IPS-11a (cell line): Measurements from ENCODE around the gene POU6F2.

ENCODE experiments used
- H3K4me3 ChIP-seq: one replicate; pipeline ENCODE4 v1.5.1; 2013; ENCODE audit warnings: low read depth, low read length, control low read depth

POU6F2 gene

DNA sequence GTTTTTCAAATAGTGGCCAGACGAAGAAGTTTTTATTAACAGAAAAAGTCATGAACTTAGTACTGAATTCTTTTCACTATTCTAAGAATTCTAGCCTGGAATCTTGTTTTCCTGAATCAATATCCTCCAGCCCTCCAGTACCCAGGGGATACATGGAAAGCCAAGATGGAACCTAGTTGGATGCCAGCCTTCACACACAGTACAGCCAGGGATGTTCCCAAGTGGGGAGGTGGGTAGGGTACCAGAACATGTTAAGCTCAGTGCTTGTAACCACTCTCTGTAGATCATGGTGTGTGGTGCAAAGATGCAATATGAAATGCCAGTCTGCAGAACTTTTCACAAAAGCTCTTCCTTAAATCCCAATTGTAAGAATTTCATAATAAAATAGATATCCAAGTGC, 128.0 kb downstream of the POU6F2 start:
- no peak overlapping the region for H3K4me3 ChIP-seq

DNA sequence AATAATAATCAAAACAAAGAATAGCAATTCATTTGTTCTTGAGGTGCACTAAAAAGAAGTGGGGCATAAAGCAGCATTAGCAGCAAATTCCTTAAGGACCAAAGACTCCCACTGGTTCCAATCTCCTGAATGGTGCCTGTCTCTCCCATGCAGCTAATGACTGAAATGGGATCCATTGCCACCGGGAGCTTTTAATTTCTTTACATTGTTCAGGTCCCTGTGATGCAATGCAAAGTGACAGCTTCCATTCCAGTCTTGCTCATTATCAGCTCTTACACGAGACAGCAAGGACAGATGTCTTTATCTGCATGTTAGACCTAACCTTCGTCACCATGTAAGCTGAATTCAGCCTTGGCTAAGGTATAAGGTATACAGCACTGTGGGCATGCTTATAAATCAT, 148.1 kb downstream of the POU6F2 start:
- H3K4me3 ChIP-seq, result no peak overlapping the region

DNA sequence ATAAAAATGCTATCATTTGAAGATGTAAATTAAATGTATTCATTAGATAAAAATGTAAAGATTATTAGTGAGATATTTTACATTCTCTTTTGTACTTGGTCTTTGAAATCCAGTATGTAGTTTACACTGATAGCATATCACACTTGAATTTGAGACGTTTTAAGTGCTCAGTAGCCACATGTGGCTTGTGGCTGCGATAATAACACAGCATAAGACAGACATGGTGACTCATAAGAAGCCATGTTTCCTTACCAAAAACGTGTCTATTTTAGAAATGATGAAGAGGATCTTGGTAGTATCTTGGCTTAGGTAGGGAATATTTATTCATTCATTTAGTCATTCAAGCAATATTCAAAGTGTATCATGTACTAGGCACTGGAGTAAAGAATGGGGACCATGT, 149.3 kb downstream of the POU6F2 start:
- no peak overlapping the region for H3K4me3 ChIP-seq

DNA sequence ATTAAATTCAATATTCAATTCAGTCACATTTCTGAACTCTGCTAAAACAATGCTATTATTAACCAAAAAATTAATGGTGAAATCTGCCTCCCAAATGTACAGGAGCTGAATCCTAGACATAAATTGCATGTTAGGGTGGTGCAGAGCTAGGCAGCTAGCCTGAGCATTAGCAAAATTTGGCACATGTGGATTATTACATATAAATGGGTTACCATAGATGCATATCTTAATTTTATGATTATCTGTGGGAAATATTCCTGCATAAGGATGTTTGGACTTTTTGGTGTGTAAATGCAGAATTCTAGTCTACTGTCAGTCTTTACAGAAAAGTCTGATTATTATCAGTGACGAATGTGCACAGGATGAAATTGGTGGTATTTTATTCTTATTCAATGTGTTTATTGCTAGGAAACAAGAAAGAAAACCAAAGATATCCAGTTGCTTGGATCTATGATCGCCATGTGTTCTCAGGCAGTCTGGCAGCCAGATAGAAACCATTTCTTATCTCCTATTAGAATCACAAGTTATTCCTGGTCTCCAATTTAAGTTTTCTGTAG, 150.7 kb downstream of the POU6F2 start:
- H3K4me3 ChIP-seq, result no peak overlapping the region

DNA sequence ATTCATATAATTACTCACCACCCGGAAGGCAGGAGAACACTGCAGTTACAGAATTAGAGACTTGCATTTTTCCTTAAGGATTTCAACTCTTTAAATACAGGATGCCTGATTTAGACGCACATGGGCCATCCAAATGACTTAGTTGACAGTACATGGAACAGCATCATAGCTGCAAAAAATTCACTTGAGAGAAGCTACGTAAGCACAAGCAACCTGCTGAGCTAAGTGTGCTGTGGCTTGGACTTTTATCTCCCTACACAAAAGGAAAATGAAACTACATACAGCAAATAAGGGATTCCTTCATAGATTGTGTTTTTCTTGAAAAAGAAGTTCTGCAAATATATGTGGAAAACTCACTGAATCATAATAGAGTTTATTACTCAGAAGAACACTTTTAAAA, 152.6 kb downstream of the POU6F2 start:
- H3K4me3 ChIP-seq, result no peak overlapping the region

DNA sequence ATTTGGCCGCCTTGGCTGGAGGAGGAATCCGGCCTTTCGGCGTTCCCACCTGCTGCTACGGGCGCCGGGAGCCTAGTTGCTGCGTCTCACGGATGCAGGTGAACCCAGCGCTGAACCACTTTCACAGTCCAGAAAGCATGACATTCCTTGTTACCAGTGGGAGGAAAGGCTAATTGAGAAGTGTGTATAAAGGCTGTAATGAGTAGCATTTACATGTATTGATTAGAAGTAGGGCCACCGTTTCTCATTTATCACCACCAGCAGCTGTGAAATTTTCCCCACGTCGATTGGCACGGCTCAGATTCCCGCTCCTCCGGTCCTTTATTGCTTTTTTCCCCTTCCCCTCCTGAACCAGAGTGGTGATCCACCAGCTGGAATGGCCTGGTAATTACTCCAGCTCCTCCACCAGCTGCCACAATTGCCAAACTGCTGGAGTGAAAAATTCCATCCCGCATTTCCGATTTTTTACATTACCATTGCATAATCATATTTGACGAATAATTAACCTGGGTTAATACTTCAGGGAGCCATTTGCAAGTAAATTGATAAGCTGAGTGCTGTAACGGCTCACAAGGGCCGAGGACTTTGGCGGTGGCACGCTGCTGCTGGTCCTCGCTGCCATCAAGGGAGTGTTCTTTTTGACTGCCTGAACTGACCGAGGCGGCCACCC, 153.3 kb downstream of the POU6F2 start:
- H3K4me3 ChIP-seq, result no peak overlapping the region

DNA sequence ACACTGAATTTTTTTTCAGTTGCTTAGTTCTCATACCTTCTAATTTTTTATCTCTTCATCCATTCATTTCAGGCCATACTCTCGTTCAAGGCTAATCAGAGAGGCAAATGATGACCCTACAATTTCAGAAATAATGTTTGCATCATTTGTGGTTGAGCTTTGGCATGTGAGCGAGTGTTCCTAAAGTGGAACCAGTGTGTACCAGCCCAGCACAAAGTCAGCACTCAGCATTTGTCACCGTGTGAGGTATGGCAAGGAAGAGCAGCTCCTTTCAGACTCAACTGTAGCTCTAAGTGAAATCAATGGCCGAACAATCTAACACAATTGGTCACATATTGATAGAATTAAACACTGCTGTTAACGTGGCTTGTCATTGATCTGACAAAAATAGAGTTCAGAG, 154.6 kb downstream of the POU6F2 start:
- no peak overlapping the region for H3K4me3 ChIP-seq

DNA sequence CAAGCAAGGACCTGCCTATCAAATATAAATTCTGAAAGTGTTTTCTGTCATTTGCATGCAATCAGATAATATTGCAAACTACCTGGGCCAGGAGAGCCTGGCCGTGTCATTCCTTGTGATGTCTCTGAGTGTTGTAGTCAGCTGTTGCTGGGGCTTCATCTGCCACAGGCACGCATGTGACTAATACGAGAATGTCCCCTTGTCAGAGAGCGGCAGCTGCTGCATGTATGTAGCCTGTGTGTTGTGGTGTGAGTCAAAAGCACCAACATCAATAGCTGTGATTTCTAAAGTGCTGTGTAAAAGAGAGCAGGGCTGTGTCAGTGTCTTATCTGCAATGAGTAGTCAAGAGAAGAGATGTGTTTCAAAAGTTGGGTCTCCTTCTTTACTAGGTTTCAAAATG, 155.4 kb downstream of the POU6F2 start:
- no peak overlapping the region for H3K4me3 ChIP-seq

DNA sequence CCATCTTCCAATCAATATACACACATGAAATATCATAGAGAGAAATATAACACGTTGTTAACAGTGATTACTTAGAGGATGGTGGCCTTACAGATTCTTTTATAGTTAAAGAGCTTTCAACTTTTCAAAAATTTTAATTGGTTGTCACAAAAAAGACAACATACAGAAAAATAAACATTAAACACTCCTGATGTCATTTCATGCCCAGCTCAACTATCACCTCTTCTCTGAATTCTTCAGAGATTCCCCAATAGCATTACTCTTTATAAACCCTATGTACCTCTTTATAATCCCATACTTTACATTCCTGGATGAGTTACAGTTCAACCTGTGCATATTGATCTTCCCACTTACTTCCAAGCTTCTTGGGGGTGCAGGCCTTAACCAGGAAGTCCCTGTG, 159.8 kb downstream of the POU6F2 start:
- no peak overlapping the region for H3K4me3 ChIP-seq

DNA sequence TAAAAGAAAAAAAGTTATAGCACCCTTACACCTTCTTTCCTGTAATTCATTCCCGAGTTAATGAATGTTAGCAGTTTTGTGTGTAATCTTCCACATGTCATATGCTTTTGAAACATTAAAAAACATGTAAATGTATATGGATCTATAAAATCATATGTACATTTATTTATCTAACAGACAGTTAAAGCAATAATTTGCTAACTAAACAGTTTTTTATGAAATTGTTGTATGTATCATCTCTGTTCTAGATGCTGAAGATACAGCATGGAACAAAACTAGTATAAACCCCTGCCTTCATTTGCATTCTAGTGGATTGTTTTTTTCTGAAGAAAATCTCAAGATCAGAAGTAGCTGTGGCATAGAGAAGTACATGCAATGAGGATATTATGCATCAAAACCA, 165.0 kb downstream of the POU6F2 start:
- no peak overlapping the region for H3K4me3 ChIP-seq

DNA sequence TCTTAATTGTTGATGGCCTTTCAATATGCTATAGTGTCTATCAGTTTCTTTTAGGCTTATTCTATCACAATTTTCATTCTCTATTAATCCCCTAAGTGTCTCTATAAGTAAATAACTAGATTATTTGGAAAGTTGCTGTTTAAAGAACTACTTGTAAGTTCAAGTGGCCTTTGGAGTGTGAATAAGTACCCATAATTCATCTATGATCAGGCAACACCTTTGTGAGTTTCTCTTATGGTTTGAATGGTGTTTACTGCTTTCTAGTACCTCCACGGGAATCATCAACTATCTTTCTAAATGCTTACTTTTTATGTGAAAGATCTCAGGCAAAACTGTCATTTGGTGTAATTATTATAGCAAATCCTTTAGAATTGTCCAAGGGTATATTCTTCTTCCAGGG, 166.7 kb downstream of the POU6F2 start:
- no peak overlapping the region for H3K4me3 ChIP-seq

DNA sequence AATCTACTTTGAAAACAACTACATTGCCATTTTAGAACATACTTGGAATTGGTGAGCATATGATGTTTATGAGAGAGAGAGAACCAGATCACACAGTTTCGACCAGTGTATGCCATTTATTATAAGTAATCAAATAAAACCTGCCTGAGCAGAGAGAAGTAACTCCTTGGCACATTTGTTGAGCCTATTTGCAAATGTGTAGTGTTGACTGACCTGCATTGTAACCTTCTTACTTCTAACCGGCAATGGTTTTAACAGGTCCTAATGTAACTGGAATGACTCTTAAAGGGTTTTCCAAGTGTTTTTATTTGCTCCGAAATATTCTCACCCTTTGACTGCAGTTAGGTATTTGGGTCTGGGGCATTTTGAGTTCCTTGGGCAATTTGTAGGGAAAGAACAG, 167.6 kb downstream of the POU6F2 start:
- H3K4me3 ChIP-seq, result no peak overlapping the region

DNA sequence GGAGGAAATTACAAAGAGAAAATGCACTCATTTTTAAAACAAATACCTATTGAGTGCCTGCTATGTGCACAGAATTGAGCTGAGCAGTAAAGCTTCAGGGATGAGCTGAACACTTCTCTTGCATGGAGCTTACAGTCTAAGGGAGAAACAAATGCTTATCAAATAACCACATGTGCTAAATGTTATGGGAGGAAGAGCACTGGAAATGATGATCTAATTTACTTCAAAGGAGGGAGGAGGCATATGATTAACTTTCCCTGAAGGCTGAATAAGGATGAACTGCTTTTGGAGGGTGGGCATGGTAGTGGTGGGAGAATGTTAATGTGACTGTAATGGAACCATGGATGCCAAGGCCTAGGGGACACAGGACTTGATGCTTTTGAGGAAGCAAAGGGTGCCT, 168.2 kb downstream of the POU6F2 start:
- no peak overlapping the region for H3K4me3 ChIP-seq

DNA sequence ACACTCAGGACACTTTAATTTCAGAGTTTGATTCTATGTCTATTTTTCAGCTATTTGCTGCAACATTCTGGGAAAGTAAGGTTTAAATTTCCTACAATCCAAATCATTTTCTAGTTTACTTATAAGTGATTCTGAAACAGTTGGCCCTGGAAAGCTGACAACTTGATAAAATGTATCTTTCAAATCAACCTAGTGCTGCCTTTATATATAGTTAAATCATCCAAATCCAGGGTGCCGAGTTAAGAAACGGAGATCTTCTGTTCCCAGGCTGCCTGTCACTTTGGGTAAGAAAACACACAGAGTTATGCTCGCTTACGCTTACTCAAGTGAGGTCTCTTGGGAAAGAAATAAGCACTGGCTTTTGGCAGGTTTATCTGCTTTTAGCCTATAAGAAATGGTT, 175.0 kb downstream of the POU6F2 start:
- H3K4me3 ChIP-seq, result no peak overlapping the region

DNA sequence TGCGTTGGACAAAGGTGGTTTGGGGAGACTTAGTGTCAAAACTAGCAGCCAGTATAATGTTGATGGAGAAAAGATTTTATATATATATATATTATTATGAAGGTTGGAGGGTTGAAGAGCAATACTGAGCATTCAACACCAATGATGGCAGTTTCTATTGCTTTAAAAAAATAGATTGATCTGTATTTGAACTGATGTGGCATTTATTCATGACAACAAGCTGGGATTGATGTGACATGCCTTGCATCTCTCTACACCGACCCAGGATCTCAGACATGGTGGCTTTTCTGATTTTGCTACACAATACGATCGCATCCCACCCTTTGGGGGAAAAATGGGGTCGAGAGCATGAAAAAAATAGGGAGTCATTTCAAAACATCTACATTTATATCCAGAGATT, 175.4 kb downstream of the POU6F2 start:
- H3K4me3 ChIP-seq, result no peak overlapping the region

DNA sequence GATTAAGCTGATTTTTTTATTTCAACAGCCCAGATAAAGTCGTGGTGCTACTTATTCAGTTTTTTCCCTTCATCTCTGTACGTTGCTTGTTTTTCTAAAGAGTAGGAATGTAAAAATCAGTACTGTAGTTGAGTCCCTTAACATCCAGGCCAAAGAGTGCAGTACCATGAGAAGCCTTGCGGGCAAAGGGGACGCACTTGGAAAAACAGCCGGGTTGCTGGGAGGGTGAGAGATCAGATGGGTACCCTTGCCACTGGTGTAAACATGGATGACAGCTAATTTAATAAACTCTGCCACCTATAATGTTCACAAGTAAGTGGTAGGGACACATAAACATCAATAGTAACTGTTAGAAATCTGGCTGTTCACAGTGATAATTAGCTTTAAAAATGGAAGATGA, 175.9 kb downstream of the POU6F2 start:
- no peak overlapping the region for H3K4me3 ChIP-seq

DNA sequence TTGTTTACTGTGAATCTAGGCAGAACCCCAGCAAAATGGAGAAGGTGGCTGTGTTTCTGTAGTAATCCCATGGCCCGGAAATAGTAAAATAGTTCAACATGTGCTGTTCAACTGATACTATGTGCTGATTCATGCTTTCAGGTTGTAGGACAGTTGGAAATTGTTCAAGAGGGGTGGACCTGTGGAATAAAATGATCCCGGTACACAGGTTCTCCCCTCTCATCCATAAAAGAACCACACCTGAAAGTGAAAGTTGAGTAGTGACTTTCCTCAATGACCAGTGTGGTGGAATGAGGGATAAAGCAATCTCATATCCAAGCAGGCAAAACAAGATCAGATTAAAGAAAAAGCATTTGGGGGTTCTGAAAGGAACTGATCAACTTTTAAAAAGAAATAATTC, 177.1 kb downstream of the POU6F2 start:
- no peak overlapping the region for H3K4me3 ChIP-seq

DNA sequence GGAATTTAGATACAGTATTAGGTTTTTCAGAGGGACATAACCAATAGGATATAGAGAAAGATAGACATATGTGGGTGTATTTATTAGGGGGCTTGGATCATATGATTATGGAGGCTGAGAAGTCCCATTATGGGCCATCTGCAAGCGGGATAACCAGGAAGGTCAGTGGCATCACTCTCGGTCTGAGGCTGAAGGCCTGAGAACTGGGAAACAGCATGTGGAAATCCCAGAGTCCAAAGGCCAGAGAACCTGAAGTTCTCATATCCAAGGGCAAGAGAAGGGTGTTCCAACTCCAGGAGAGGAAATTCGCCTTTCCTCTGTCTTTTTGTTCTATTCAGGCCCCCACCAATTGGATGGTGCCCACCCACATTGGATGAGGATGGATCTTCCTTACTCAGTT, 180.7 kb downstream of the POU6F2 start:
- no peak overlapping the region for H3K4me3 ChIP-seq

DNA sequence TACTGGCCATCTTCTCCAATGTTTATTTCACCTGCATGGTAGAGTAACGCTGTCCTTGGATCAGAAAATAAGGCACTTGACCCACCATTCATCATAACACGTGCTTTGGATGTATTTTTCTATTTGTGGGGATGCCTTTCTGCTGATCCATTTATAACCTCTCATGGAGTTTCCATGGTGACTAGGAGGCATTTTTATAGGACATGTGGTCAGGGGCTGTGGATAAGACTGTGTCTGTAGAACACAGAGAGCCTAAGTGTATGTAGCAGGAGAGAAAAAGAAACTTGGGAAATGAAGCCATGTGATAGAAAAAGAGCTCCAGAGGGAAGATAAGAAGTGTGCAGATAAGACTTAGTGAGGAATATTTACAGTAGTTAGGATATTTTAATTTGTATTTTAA, 184.2 kb downstream of the POU6F2 start:
- no peak overlapping the region for H3K4me3 ChIP-seq

DNA sequence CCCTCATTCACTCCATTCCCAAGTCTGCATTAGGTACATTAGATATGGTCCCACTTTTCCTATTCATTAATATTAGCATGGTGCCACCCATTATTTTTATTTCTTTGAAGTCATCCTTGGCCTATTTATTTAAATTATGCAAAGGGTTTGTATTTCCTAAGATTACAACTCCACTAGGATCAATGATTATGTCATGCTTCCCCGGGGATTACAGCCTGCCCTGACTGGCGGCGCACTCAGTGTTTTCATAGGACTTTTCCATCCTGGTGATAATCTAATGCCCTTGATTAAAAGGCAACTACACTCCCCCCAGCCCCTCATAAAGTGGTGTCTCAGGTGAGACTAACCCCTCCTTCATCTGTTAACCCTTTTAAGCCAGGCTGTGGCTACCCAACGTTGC, 187.2 kb downstream of the POU6F2 start:
- H3K4me3 ChIP-seq, result no peak overlapping the region

DNA sequence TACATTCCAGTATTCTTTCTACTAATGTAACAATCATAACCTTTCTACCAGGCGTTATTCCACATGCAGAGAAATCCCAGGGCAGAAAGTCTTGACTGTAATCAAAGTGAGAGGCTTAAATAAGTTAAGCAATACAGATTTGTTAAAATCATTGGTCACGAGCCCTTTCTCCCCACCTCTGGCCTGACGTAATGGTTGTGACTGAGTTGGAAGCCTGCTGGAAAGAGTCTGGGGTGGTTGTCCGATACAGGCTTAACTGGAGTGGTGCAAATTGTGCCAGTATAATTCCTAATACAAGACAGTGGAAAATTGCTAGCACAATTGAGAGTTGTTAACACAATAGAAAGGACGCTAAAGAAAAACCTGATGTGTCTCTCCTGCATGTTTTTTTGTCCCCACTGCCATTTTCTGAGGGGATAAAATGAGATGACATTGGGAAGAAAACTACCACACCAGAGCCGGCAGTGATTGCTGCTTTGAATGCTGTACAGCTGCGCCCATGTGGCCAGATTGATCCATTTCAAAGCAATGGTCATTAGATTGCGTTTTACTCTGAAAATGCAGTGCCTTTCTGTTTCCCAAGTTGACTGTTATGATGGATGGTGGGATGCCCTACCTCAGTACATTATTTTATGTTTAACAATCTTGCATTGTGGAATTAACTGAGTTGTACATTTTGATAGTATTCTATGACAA, 190.8 kb downstream of the POU6F2 start:
- no peak overlapping the region for H3K4me3 ChIP-seq

DNA sequence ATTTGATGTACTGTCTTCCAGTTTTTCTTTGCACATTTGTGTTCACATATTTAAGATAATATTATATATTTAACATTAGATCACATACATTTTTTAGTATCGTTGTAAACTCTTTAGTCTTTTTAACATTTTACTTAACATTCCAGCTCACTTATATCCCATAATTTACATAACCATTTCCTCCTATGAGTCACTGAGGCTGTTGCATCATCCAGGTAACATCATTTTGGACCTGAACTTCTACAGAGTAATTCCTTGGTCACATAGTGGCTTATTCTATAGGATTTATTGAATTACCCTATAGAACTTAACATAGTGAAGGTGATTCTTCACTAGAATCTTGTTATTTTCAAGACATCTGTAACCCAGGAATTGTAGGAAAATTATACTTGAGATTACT, 194.4 kb downstream of the POU6F2 start:
- no peak overlapping the region for H3K4me3 ChIP-seq

DNA sequence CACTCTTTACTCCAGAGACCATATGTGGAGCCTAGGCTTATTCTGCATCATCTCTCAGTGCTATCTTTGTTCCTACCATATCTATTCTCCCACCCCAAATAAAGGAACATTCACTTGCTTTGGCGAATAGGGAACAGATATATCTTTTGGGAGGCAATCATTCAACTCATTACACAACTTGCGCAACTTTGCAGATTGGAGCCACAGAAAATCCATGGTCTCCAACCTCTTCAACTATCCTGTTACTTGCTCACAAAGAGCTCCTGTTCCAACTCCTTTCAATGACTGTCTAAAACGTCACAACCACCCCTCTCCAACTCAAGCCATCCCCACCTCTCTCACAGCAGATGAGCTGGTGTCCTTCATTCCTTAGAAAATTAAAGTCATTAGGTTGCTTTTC, 203.7 kb downstream of the POU6F2 start:
- no peak overlapping the region for H3K4me3 ChIP-seq
